HG03558 (cell line): Measurements from ENCODE around the gene HECTD4.
"Not testable (repeated sequence)": the region's sequence is repeated elsewhere in the genome, so short reads cannot be mapped to it uniquely, and the experiment has no call there.

Source experiments
- ATAC-seq: cut with Tn5 transposase; IDR thresholded peaks from one replicate; pipeline ENCODE4 v1.9.1; 2021; ENCODE audit warnings: moderate number of reproducible peaks; ENCODE audit not compliant: unreplicated experiment; ENCODE audit errors: extremely low read depth

HECTD4 gene

GRCh38 chr12:112230136-112230535, 152.1 kb downstream of the HECTD4 start:
- no peak for ATAC-seq

GRCh38 chr12:112226768-112227167, 155.5 kb downstream of the HECTD4 start:
- no peak for ATAC-seq

GRCh38 chr12:112220628-112221027, 161.6 kb downstream of the HECTD4 start:
- not testable (repeated sequence) for ATAC-seq

- ATAC-seq = no peak
Measured at GRCh38 chr12:112219195-112219594, 163.0 kb downstream of the HECTD4 start.

GRCh38 chr12:112218150-112218549, 164.1 kb downstream of the HECTD4 start:
- ATAC-seq = no peak

GRCh38 chr12:112217647-112218046, 164.6 kb downstream of the HECTD4 start:
- no peak for ATAC-seq

- no peak for ATAC-seq
Measured at GRCh38 chr12:112216223-112216622, 166.0 kb downstream of the HECTD4 start.

- no peak for ATAC-seq
Measured at GRCh38 chr12:112214064-112214463, 168.2 kb downstream of the HECTD4 start.

GRCh38 chr12:112208301-112208910, 173.8 kb downstream of the HECTD4 start:
- no peak for ATAC-seq

- no peak for ATAC-seq
Measured at GRCh38 chr12:112207397-112207924, 174.8 kb downstream of the HECTD4 start.

- ATAC-seq = no peak
Measured at GRCh38 chr12:112206944-112207343, 175.3 kb downstream of the HECTD4 start.

GRCh38 chr12:112199136-112199535, 183.1 kb downstream of the HECTD4 start:
- ATAC-seq = no peak

- ATAC-seq = no peak
Measured at GRCh38 chr12:112198120-112198733, 184.0 kb downstream of the HECTD4 start.

GRCh38 chr12:112196196-112196875, 185.9 kb downstream of the HECTD4 start:
- no peak for ATAC-seq

- ATAC-seq = no peak
Measured at GRCh38 chr12:112194601-112195247, 187.5 kb downstream of the HECTD4 start.

- no peak for ATAC-seq
Measured at GRCh38 chr12:112192475-112192874, 189.8 kb downstream of the HECTD4 start.

- no peak for ATAC-seq
Measured at GRCh38 chr12:112191840-112192321, 190.3 kb downstream of the HECTD4 start.

GRCh38 chr12:112191201-112191600, 191.0 kb downstream of the HECTD4 start:
- ATAC-seq = no peak

- ATAC-seq = no peak
Measured at GRCh38 chr12:112190231-112191025, 191.8 kb downstream of the HECTD4 start.
